ENCODE measurements around the gene GPRC5A. TPM values are rescaled to one million over a fixed set of nuclear protein-coding genes. Genes with fewer than 3 reads are reported as not detected.

GPRC5A gene
- total RNA-seq, 1 donor from 2014 or later, result 27.3 TPM

GRCh38 chr12:12958886-12959285 lies 67.5 kb downstream of the GPRC5A start:
- no peak overlapping the region for H3K27ac Mint-ChIP-seq (ENCODE audit: unreplicated experiment)
- no peaks in the 10 kb centered on the region for H3K27me3 Mint-ChIP-seq (ENCODE audit: unreplicated experiment)
- no peaks in the 10 kb centered on the region for H3K36me3 Mint-ChIP-seq (ENCODE audit: unreplicated experiment)
- H3K9me3 Mint-ChIP-seq (ENCODE audit: unreplicated experiment), result no peaks in the 10 kb centered on the region
- H3K4me1 Mint-ChIP-seq (ENCODE audit: unreplicated experiment), result peaks cover 3% of the 10 kb centered on the region
- no peak for DNase-seq (ENCODE audit: extremely low spot score, unreplicated experiment)
- TF ChIP-seq, protein P1, sequence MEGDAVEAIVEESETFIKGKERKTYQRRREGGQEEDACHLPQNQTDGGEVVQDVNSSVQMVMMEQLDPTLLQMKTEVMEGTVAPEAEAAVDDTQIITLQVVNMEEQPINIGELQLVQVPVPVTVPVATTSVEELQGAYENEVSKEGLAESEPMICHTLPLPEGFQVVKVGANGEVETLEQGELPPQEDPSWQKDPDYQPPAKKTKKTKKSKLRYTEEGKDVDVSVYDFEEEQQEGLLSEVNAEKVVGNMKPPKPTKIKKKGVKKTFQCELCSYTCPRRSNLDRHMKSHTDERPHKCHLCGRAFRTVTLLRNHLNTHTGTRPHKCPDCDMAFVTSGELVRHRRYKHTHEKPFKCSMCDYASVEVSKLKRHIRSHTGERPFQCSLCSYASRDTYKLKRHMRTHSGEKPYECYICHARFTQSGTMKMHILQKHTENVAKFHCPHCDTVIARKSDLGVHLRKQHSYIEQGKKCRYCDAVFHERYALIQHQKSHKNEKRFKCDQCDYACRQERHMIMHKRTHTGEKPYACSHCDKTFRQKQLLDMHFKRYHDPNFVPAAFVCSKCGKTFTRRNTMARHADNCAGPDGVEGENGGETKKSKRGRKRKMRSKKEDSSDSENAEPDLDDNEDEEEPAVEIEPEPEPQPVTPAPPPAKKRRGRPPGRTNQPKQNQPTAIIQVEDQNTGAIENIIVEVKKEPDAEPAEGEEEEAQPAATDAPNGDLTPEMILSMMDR (IDR thresholded peaks at IDR 0.05), result no peak
- no peak overlapping the region for H3K4me3 Mint-ChIP-seq (ENCODE audit: unreplicated experiment)

- Mint-ChIP-seq H3K9me3 (ENCODE audit: unreplicated experiment) (peaks cover 6% of the 10 kb centered on the region), H3K36me3 (ENCODE audit: unreplicated experiment) (no peaks in the 10 kb centered on the region), H3K4me3 (ENCODE audit: unreplicated experiment) (no peak overlapping the region), H3K27me3 (ENCODE audit: unreplicated experiment) (no peaks in the 10 kb centered on the region), H3K4me1 (ENCODE audit: unreplicated experiment) (no peaks in the 10 kb centered on the region), H3K27ac (ENCODE audit: unreplicated experiment) (no peak overlapping the region)
- DNase-seq (ENCODE audit: extremely low spot score, unreplicated experiment), result no peak
- TF ChIP-seq, protein P1 (IDR thresholded peaks at IDR 0.05), result no peak
Observed at GRCh38 chr12:12960639-12961209, 69.4 kb downstream of the GPRC5A start.

- H3K27me3 Mint-ChIP-seq (ENCODE audit: unreplicated experiment), result no peaks in the 10 kb centered on the region
- no peak for DNase-seq (ENCODE audit: extremely low spot score, unreplicated experiment)
- H3K4me1 Mint-ChIP-seq (ENCODE audit: unreplicated experiment), result no peaks in the 10 kb centered on the region
- peaks cover 6% of the 10 kb centered on the region for H3K9me3 Mint-ChIP-seq (ENCODE audit: unreplicated experiment)
- H3K27ac Mint-ChIP-seq (ENCODE audit: unreplicated experiment), result no peak overlapping the region
- H3K4me3 Mint-ChIP-seq (ENCODE audit: unreplicated experiment), result no peak overlapping the region
- TF ChIP-seq, protein P1 (IDR thresholded peaks at IDR 0.05), result no peak
- peaks cover 3% of the 10 kb centered on the region for H3K36me3 Mint-ChIP-seq (ENCODE audit: unreplicated experiment)
Observed at GRCh38 chr12:12964255-12964654, 72.9 kb downstream of the GPRC5A start.

DNA sequence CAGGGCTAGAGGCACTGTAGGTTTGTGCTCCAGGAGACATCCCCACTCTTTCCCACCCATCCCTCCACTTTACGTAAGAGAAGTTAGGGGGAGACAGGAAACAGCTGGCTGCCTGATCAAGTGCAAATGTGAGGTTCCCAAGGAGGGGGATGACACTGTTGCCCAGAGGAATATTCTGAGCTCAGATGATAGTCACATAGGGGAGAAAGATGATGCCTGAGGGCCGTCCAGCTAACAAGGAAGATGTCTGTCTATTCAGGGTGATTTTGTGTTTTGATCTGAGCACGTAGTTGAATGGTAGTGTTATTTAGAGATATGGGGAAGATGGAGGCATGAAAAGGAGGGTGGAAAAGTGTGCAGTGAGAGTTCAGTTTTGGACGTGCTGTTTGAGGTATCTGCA lies 74.5 kb downstream of the GPRC5A start:
- Mint-ChIP-seq H3K4me3 (ENCODE audit: unreplicated experiment) (no peak overlapping the region), H3K36me3 (ENCODE audit: unreplicated experiment) (peaks cover 3% of the 10 kb centered on the region)

More for the DNA sequence above, 74.5 kb downstream of the GPRC5A start:
- Mint-ChIP-seq H3K4me1 (ENCODE audit: unreplicated experiment) (no peaks in the 10 kb centered on the region), H3K27ac (ENCODE audit: unreplicated experiment) (no peak overlapping the region), H3K27me3 (ENCODE audit: unreplicated experiment) (no peaks in the 10 kb centered on the region), H3K9me3 (ENCODE audit: unreplicated experiment) (peaks cover 6% of the 10 kb centered on the region)
- DNase-seq (ENCODE audit: extremely low spot score, unreplicated experiment), result no peak
- TF ChIP-seq, protein P1 (IDR thresholded peaks at IDR 0.05), result no peak

Other genes with a start within 250 kb of the GPRC5A start
- 0.84 TPM in 1 of 2 replicates, not detected in the other for gene GPR19, start 195.4 kb upstream of the GPRC5A start, total RNA-seq
- 76.4 and 78.9 TPM in 2 replicates for gene CDKN1B, start 174.2 kb upstream of the GPRC5A start, total RNA-seq
- gene APOLD1, start 105.9 kb upstream of the GPRC5A start, total RNA-seq, result 10.5 and 11.1 TPM in 2 replicates
- 47.3 and 48.0 TPM in 2 replicates for gene DDX47, start 78.2 kb upstream of the GPRC5A start, total RNA-seq
- not detected in 2 replicates for gene GPRC5D, start 60.6 kb downstream of the GPRC5A start, total RNA-seq
- gene HEBP1, start 108.7 kb downstream of the GPRC5A start, total RNA-seq, result 54.8 and 56.7 TPM in 2 replicates
- gene FAM234B, start 152.8 kb downstream of the GPRC5A start, total RNA-seq, result 5.0 and 6.8 TPM in 2 replicates
- gene GSG1, start 212.1 kb downstream of the GPRC5A start, total RNA-seq, result not detected in 2 replicates

Data from osteocyte (in vitro differentiated cells).